HEK293T (cell line): ENCODE results near the gene TMEM42.

Experiments used
- ARNT ChIP-seq: fragments of 450-650 bp; IDR thresholded peaks from 2 replicates; pipeline ENCODE4 v1.6.1; 2017; ENCODE audit warnings: mild to moderate bottlenecking
- BHLHE40 ChIP-seq: fragments of 450-650 bp; IDR thresholded peaks from 2 replicates; pipeline ENCODE4 v1.6.1; 2016; ENCODE audit warnings: mild to moderate bottlenecking, moderate library complexity, borderline replicate concordance
- ELF4 ChIP-seq: fragments of 450-650 bp; IDR thresholded peaks from 2 replicates; pipeline ENCODE4 v1.6.1; 2017; ENCODE audit warnings: antibody characterized with exemption
- FOXM1 ChIP-seq: fragments of 450-650 bp; IDR thresholded peaks from 2 replicates; pipeline ENCODE4 v1.6.1; 2017; ENCODE audit warnings: mild to moderate bottlenecking, borderline replicate concordance
- L3MBTL2 ChIP-seq: fragments of 450-650 bp; conservative IDR thresholded peaks from 2 replicates; pipeline ENCODE4 v1.6.1; 2016; ENCODE audit warnings: mild to moderate bottlenecking
- SP1 ChIP-seq: fragments of 450-650 bp; IDR thresholded peaks from 2 replicates; pipeline ENCODE4 v1.6.1; 2017

- TF ChIP-seq BHLHE40: no peak
- TF ChIP-seq ARNT: no peak
- no peak for TF ChIP-seq SP1
- TF ChIP-seq L3MBTL2: no peak
- TF ChIP-seq ELF4: no peak
- no peak for TF ChIP-seq FOXM1
Measured at GRCh38 chr3:44906997-44907396, 45.3 kb downstream of the TMEM42 start.
